Central memory CD4-positive, alpha-beta T cell (primary cell): ENCODE measurements around the gene GPR42.

Experiments used
- DNase-seq: peaks from one replicate; pipeline ENCODE4 v3.0.0; 2022
- total RNA-seq, 3 experiments: gene quantifications; one replicate each; lab custom pipeline; 2026; lab: John Stamatoyannopoulos, UW

Gene GPR42
- 0 reads per million in 3 experiments for total RNA-seq

- no peak for DNase-seq
Measured at GRCh38 chr19:35370722-35371121, at the start of gene GPR42. GPR42 (plus strand) TSS chr19:35371068; CDS start chr19:35371360, 292 bp downstream.

- no peak for DNase-seq
Measured at GRCh38 chr19:35321291-35321690, 49.6 kb upstream of the GPR42 start.

- no peak for DNase-seq
Measured at GRCh38 chr19:35322014-35322413, 48.9 kb upstream of the GPR42 start.

- no peak for DNase-seq
Measured at GRCh38 chr19:35327642-35328041, 43.2 kb upstream of the GPR42 start.

GRCh38 chr19:35328851-35329285 lies 42.0 kb upstream of the GPR42 start, which contains the start of gene CD22:
CD22 (plus strand) TSS chr19:35329187; CDS start chr19:35332041, 2,854 bp downstream.
- no peak for DNase-seq

- DNase-seq, result no peak
Measured at GRCh38 chr19:35329323-35329722, 41.5 kb upstream of the GPR42 start.

GRCh38 chr19:35330475-35330874 lies 40.4 kb upstream of the GPR42 start:
- no peak for DNase-seq

- no peak for DNase-seq
Measured at GRCh38 chr19:35331551-35332214, 39.2 kb upstream of the GPR42 start.

GRCh38 chr19:35332817-35333216 lies 38.1 kb upstream of the GPR42 start:
- DNase-seq, result no peak

- no peak for DNase-seq
Measured at GRCh38 chr19:35334144-35334753, 36.6 kb upstream of the GPR42 start.

GRCh38 chr19:35336166-35336955 lies 34.5 kb upstream of the GPR42 start:
- no peak for DNase-seq

- DNase-seq, result no peak
Measured at GRCh38 chr19:35337097-35337983, 33.5 kb upstream of the GPR42 start.

- no peak for DNase-seq
Measured at GRCh38 chr19:35337984-35338296, 32.9 kb upstream of the GPR42 start.

- no peak for DNase-seq
Measured at GRCh38 chr19:35340431-35340830, 30.4 kb upstream of the GPR42 start.

GRCh38 chr19:35341006-35341405 lies 29.9 kb upstream of the GPR42 start:
- DNase-seq, result no peak

GRCh38 chr19:35341565-35342225 lies 29.2 kb upstream of the GPR42 start:
- no peak for DNase-seq

- DNase-seq, result no peak
Measured at GRCh38 chr19:35342430-35342829, 28.4 kb upstream of the GPR42 start.

- no peak for DNase-seq
Measured at GRCh38 chr19:35344511-35345031, 26.3 kb upstream of the GPR42 start.

GRCh38 chr19:35345671-35346111 lies 25.2 kb upstream of the GPR42 start:
- DNase-seq, result no peak

- peak; percentile 78 for DNase-seq
Measured at GRCh38 chr19:35346193-35347052, 24.4 kb upstream of the GPR42 start.
